ENCODE data around the gene COQ8A. TPM values are rescaled to one million over a fixed set of nuclear protein-coding genes. Genes with fewer than 3 reads are reported as not detected.

The COQ8A gene
- polyA plus RNA-seq, 4 donors = 27.9 to 34.4 (median 32.4) TPM

GRCh38 chr1:226982451-226983177 lies 42.5 kb downstream of the COQ8A start:
- DNase-seq (ENCODE audit: low read depth in 4 of 4, low spot score in 3 of 4) = no peak

DNA sequence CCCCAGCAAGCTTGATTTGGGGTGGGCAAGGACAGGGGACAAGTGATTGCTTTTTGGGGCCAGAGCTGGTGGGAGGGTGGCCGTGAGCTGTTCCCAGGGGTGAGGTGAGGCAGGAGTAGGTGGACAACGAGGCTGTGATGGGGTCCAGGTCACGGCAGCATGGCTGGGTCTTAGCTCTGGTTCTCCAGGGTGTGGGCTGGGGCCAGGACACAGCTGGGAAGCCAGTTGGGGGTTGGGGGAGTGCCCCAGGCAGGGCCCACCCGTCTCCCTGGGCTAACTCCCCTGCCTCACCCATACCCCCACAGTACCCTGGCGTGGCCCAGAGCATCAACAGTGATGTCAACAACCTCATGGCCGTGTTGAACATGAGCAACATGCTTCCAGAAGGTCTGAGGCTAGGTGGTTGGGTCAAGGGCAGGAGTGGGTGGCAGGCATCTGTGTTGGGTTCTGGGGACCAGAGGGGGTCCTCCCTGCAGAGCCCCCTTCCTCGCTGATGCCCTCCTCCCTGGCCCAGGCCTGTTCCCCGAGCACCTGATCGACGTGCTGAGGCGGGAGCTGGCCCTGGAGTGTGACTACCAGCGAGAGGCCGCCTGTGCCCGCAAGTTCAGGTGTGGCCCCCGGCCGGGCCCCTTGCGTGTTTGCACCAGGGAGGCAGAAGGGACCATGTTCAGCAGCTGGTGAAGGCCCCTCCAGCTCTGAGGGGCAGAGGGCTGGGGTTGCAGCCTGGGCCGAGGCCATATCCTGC lies 43.3 kb downstream of the COQ8A start:
- no peak for DNase-seq (ENCODE audit: low read depth in 4 of 4, low spot score in 3 of 4)

DNA sequence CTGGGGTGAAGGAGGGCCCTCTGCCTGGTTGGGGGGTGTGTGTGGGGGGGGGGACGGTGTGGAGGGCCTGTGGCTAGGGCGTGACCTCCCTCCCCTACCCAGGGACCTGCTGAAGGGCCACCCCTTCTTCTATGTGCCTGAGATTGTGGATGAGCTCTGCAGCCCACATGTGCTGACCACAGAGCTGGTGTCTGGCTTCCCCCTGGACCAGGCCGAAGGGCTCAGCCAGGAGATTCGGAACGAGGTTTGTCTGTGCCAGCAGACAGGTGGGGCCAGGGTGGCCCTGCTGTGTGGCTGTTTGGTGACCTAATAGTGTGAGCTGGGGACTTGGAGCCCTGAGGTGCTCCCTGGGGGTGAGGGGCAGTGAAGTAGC lies 43.9 kb downstream of the COQ8A start:
- no peak for DNase-seq (ENCODE audit: low read depth in 4 of 4, low spot score in 3 of 4)

- DNase-seq (ENCODE audit: low read depth in 4 of 4, low spot score in 3 of 4) = no peak
Observed at GRCh38 chr1:226984521-226985238, 44.6 kb downstream of the COQ8A start.

DNA sequence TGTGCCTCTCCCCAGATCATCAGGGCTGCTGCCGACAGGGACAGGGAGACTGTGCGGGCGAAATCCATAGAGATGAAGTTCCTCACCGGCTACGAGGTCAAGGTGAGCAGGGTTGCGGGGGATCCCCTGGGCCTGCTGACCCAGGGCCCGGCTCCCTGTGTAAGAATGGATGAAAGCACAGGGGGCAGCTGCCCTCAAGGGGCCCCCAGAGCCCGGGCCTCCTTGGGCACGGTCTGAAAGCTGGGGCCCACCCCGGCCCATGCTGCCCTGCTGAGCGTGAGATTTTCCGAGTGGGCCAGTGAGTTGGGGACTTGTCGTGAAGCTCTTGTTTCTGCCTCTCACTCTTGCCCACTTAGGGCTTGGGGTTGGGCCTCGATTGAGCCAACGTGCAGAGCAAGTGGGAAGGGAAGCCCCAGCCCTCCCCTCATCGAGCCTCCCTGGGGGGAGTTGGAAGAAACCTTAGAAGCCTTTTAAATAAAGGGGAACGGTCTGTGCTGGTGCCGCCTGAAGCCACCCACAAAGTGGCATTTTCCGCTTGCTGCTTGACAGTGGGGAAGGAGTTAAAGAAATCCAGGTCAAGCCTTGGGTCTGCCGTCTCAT lies 45.2 kb downstream of the COQ8A start:
- DNase-seq (ENCODE audit: low read depth in 4 of 4, low spot score in 3 of 4) = no peak

- DNase-seq (ENCODE audit: low read depth in 4 of 4, low spot score in 3 of 4) = no peak
Observed at GRCh38 chr1:226985839-226986463, 45.9 kb downstream of the COQ8A start.

DNA sequence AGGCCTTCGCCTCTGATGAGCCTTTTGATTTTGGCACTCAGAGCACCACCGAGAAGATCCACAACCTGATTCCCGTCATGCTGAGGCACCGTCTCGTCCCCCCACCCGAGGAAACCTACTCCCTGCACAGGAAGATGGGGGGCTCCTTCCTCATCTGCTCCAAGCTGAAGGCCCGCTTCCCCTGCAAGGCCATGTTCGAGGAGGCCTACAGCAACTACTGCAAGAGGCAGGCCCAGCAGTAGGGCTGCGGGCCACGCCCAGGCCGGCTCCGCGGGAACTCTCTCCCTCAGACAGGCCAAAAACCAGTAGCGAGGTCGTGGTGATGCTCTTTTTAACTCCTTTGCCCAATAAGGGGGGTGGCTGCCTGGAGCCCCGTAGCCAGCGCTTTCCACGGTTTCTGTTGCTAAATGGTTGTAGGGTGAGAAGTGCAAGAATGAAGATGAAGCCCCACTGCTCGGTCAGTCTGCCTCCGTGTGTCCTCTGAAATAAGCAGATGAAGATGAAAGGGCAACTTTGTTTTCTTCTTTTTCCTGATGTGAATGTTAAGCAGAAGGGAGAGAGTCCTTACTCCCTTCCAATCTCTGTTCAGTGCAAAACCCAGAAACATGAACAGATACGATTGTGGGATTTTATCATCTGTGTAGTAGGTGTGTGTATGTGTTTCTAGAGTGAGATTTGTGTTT lies 46.5 kb downstream of the COQ8A start:
- no peak for DNase-seq (ENCODE audit: low read depth in 4 of 4, low spot score in 3 of 4)

DNA sequence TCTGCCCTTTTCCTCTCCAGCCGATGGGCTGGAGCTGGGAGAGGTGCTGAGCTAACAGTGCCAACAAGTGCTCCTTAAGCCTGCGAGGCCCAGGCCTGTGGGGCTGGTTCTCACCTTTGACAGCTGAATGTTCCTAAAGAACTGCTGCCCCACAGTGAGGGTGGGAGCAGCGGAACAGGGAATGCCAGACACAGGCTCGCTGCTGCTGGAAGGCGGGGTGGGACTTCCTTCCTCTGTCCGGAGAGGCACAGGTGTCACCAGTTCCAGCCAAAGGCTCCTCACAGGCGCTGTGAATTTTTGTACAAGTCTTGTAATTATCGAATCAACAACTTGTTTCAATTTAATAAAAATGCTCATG lies 47.1 kb downstream of the COQ8A start:
- DNase-seq (ENCODE audit: low read depth in 4 of 4, low spot score in 3 of 4) = no peak

GRCh38 chr1:226987623-226988333 lies 47.7 kb downstream of the COQ8A start:
- no peak for DNase-seq (ENCODE audit: low read depth in 4 of 4, low spot score in 3 of 4)

DNA sequence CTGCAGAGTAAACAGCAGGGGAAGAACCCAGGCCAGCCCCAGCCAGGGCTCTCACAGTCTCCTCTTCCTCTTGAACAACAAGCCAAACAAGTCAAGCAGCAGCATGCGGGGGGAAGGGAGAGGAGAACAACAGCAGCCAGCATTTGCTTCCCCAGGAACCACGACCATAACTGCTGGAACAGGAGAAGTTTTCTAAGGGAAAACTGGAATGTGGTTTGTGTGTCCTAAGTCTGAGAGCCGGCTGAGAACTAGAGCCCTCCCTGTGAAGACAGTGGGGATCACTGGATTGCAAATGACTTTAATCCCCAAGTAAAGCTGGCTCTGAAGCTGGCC lies 48.2 kb downstream of the COQ8A start:
- DNase-seq (ENCODE audit: low read depth in 4 of 4, low spot score in 3 of 4) = no peak

DNA sequence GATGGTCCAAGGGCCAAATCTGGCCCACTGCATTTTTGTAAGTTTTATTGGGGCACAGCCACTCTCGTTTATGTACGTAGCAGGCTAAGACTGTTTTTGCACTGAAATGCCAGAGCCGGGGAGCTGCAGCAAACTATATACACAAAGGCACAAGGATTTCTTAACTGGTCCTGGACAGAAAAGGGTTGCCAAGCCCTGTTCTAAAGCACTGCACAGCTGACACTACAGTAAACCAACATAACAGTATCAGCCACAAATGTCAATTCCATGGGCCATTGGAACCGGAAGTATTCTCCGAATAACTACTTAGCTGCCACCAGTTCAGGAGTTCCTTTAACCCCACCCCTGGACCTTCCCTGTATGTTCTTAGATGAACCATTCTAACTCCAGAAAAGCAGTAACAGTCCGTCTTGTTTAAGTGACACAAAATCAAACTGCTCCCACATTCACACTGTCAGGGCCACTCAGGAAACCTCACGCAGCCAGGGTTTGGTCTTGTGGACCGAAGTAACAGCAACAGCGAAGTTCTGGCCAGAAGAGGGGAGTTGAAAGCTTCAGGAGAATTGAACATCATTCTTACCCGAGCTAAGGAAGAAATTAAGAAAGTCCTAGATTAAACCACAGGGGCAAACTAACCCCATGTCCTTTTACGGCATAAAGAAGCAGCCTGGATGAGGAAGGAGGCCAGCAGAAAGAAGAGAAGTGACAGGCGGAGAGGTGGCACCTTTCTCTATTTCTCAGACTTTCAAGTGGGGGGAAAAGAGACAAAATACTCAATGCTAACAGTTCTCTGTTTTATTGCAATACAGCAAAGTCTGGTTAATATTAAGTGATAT lies 49.2 kb downstream of the COQ8A start:
- no peak for DNase-seq (ENCODE audit: low read depth in 4 of 4, low spot score in 3 of 4)

- DNase-seq (ENCODE audit: low read depth in 4 of 4, low spot score in 3 of 4) = no peak
Observed at GRCh38 chr1:226990133-226990716, 50.1 kb downstream of the COQ8A start.

- no peak for DNase-seq (ENCODE audit: low read depth in 4 of 4, low spot score in 3 of 4)
Observed at GRCh38 chr1:226991920-226992319, 51.8 kb downstream of the COQ8A start.

- peak in 1 of 4 donors; percentile 33 for DNase-seq (ENCODE audit: low read depth in 4 of 4, low spot score in 3 of 4)
Observed at GRCh38 chr1:226993814-226994585, 53.9 kb downstream of the COQ8A start.

- DNase-seq (ENCODE audit: low read depth in 4 of 4, low spot score in 3 of 4) = no peak
Observed at GRCh38 chr1:226994586-226995364, 54.7 kb downstream of the COQ8A start.

DNA sequence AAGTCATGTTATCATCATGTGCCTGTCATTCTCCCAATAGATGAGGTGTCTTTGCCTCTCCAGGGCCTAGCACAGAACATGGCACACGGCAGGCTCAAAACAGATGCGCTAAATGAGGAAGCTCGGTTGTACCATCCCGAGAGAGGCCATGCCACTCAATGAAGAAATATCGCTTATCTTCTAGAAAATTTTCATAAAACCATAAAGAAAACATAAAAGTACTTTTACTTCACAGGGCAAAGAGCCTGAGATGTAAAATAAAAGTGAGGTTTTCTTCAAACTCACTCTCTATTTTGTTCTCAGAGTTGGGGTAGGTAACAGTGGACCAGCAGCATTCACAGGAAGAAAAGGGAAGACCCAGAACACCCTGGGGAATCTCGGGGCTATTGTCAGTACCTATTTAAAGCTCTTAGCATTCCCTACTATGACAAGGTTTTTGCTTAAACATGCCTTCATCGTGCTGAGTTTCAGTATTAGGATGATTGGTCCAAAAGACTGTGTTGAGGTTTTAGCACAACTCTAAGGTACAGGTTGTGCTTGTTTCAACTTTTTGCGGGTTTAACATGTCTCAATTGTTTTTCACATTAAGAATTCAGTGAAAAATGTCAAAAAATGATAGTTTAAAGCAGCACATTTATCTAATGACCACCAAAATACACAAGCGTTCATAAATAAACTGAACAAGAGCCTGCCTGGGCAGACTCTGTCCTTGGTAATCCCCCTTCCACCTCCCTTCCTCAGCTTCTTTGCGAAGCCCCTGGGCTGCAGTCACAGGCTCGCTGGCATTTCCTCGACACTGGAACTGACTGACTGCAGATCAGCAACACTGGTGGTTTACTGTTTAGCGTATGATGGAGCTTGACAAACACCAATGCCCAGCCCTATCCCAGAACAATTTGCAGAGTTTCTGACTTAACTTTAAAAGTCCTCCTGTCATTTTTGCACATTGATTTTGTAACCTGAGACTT lies 55.6 kb downstream of the COQ8A start:
- DNase-seq (ENCODE audit: low read depth in 4 of 4, low spot score in 3 of 4) = no peak

Data from right renal pelvis (tissue), 4 donors.